Loucy (cell line): ENCODE results near the gene NPIPB6.
A peak's percentile ranks its signal among the peaks of the same experiment; 100 is the strongest.

Source experiments
- H2AFZ ChIP-seq: fragments of 200-600 bp; sonication (generic); 2 replicates; pipeline ENCODE4 v1.6.0; 2016; ENCODE audit warnings: antibody characterized with exemption, mild to moderate bottlenecking, low read length, moderate library complexity
- H3F3A ChIP-seq: fragments of 200-600 bp; 2 replicates; pipeline ENCODE4 v1.6.0; 2016; ENCODE audit warnings: antibody characterized with exemption, low read depth, mild to moderate bottlenecking
- H3K27me3 ChIP-seq: fragments of 200-600 bp; sonication (generic); 2 replicates; pipeline ENCODE4 v1.6.1; 2014; ENCODE audit warnings: low read length, mild to moderate bottlenecking; ENCODE audit not compliant: insufficient read depth, poor library complexity, severe bottlenecking
- H3K36me3 ChIP-seq: fragments of 200-600 bp; sonication (generic); 2 replicates; pipeline ENCODE4 v1.6.1; 2016; ENCODE audit warnings: low read length; ENCODE audit not compliant: insufficient read depth
- H3K4me1 ChIP-seq: fragments of 200-600 bp; sonication (generic); 2 replicates; pipeline ENCODE4 v1.5.1; 2014; ENCODE audit warnings: low read length, mild to moderate bottlenecking; ENCODE audit not compliant: insufficient read depth, poor library complexity, severe bottlenecking
- H3K4me2 ChIP-seq: fragments of 200-600 bp; sonication (generic); 2 replicates; pipeline ENCODE4 v1.6.0; 2014; ENCODE audit warnings: antibody characterized with exemption, low read length, low read depth, mild to moderate bottlenecking; ENCODE audit not compliant: poor library complexity, severe bottlenecking
- H3K4me3 ChIP-seq: fragments of 200-600 bp; sonication (generic); 2 replicates; pipeline ENCODE4 v1.5.1; 2014; ENCODE audit warnings: low read length, mild to moderate bottlenecking, mixed read lengths; ENCODE audit not compliant: poor library complexity, severe bottlenecking
- H3K79me2 ChIP-seq: fragments of 200-600 bp; sonication (generic); 2 replicates; pipeline ENCODE4 v1.6.1; 2014; ENCODE audit warnings: low read length; ENCODE audit not compliant: insufficient read depth
- H3K9ac ChIP-seq: fragments of 200-600 bp; sonication (generic); 2 replicates; pipeline ENCODE4 v1.6.0; 2014; ENCODE audit warnings: mild to moderate bottlenecking, low read depth, low read length, moderate library complexity; ENCODE audit not compliant: poor library complexity, severe bottlenecking
- H3K9me2 ChIP-seq: fragments of 200-600 bp; sonication (generic); replicated peaks from 2 replicates; pipeline ENCODE4 v1.6.1; 2016; ENCODE audit warnings: low read depth, low read length, mixed read lengths
- H3K9me3 ChIP-seq: fragments of 200-600 bp; sonication (generic); 2 replicates; pipeline ENCODE4 v1.6.1; 2014; ENCODE audit warnings: mild to moderate bottlenecking, antibody characterized with exemption, low read length, low read depth; ENCODE audit not compliant: insufficient read depth
- H4K20me1 ChIP-seq: fragments of 200-600 bp; sonication (generic); 2 replicates; pipeline ENCODE4 v1.6.0; 2014; ENCODE audit warnings: antibody characterized with exemption, low read length, mild to moderate bottlenecking; ENCODE audit not compliant: insufficient read depth, poor library complexity, severe bottlenecking
- CTCF ChIP-seq: fragments of 200-600 bp; sonication (generic); conservative IDR thresholded peaks from 2 replicates; pipeline ENCODE4 v1.5.1; 2014; ENCODE audit warnings: mild to moderate bottlenecking, antibody characterized with exemption, low read length
- EZH2phosphoT487 ChIP-seq: fragments of 200-600 bp; IDR thresholded peaks from 2 replicates; pipeline ENCODE4 v1.6.1; 2018; ENCODE audit warnings: antibody characterized with exemption, mild to moderate bottlenecking, moderate library complexity, borderline replicate concordance

The NPIPB6 gene

GRCh38 chr16:28295276-28295675 lies 68.0 kb downstream of the NPIPB6 start:
- Histone ChIP-seq H3K79me2 (peaks cover 4% of the 10 kb centered on the region; the same call in 1 of the 2 replicates), H3K4me1 (peaks cover 18% of the 10 kb centered on the region), H3K9me3 (no peaks in the 10 kb centered on the region), H3K4me3 (no peak overlapping the region), H2AFZ (no peak overlapping the region), H3F3A (no peaks in the 10 kb centered on the region), H3K36me3 (no peaks in the 10 kb centered on the region), H3K4me2 (no peak overlapping the region), H3K9ac (no peak overlapping the region), H3K9me2 (no peaks in the 10 kb centered on the region), H4K20me1 (no peaks in the 10 kb centered on the region), H3K27me3 (peaks cover 10% of the 10 kb centered on the region)
- TF ChIP-seq CTCF, result no peak
- no peak for TF ChIP-seq EZH2phosphoT487

GRCh38 chr16:28294201-28294600 lies 69.1 kb downstream of the NPIPB6 start:
- Histone ChIP-seq H3K4me3 (no peak overlapping the region), H3K79me2 (peaks cover 4% of the 10 kb centered on the region; the same call in 1 of the 2 replicates), H3K27me3 (peaks cover 10% of the 10 kb centered on the region), H4K20me1 (no peaks in the 10 kb centered on the region), H3K9me3 (no peaks in the 10 kb centered on the region), H2AFZ (no peak overlapping the region), H3F3A (no peaks in the 10 kb centered on the region), H3K4me2 (no peak overlapping the region), H3K36me3 (no peaks in the 10 kb centered on the region), H3K9me2 (no peaks in the 10 kb centered on the region), H3K9ac (no peak overlapping the region), H3K4me1 (peaks cover 18% of the 10 kb centered on the region)
- TF ChIP-seq CTCF (no peak), EZH2phosphoT487 (no peak)

- H3K27me3 ChIP-seq, result peaks cover 10% of the 10 kb centered on the region
- no peaks in the 10 kb centered on the region for H3K9me3 ChIP-seq
- H3K9me2 ChIP-seq, result no peaks in the 10 kb centered on the region
- peaks cover 18% of the 10 kb centered on the region for H3K4me1 ChIP-seq
- H2AFZ ChIP-seq, result peak overlapping the region; percentile 67; the same call in 1 of the 2 replicates
- TF ChIP-seq EZH2phosphoT487 (no peak), CTCF (no peak)
- peak overlapping the region; percentile 74 for H3K4me3 ChIP-seq
- peaks cover 4% of the 10 kb centered on the region; the same call in 1 of the 2 replicates for H3K79me2 ChIP-seq
- peak overlapping the region; percentile 79 for H3K4me2 ChIP-seq
- H3K36me3 ChIP-seq, result no peaks in the 10 kb centered on the region
- H3F3A ChIP-seq, result no peaks in the 10 kb centered on the region
- no peaks in the 10 kb centered on the region for H4K20me1 ChIP-seq
- H3K9ac ChIP-seq, result peak overlapping the region; percentile 60
Measured at GRCh38 chr16:28293601-28293960, 69.7 kb downstream of the NPIPB6 start.
